GM11168 (cell line): Measurements from ENCODE around the gene BRCA1.
"Not testable (repeated sequence)": the region's sequence is repeated elsewhere in the genome, so short reads cannot be mapped to it uniquely, and the experiment has no call there.

Experiments
- in situ Hi-C: fragments of 300-500 bp; cut with MboI; formaldehyde crosslinking; loops from one replicate; pipeline ENCODE4 v1.12.0; 2022; ENCODE audit warnings: low sequenced_read_pairs; ENCODE audit not compliant: unreplicated experiment

The BRCA1 gene

GRCh38 chr17:43070872-43071271 is 54.3 kb downstream of the BRCA1 start:
- in situ Hi-C loops = no loop called here

- in situ Hi-C loops = no loop called here
Observed at GRCh38 chr17:43070257-43070656, 54.9 kb downstream of the BRCA1 start.

GRCh38 chr17:43069368-43069898 is 55.7 kb downstream of the BRCA1 start:
- in situ Hi-C loops = no loop called here

GRCh38 chr17:43068570-43069367 is 56.4 kb downstream of the BRCA1 start:
- in situ Hi-C loops = no loop called here

- in situ Hi-C loops = no loop called here
Observed at GRCh38 chr17:43062984-43063638, 62.1 kb downstream of the BRCA1 start.

- in situ Hi-C loops = no loop called here
Observed at GRCh38 chr17:43056051-43056450, 69.1 kb downstream of the BRCA1 start.

GRCh38 chr17:43053008-43053407 is 72.2 kb downstream of the BRCA1 start:
- in situ Hi-C loops = not testable (repeated sequence)

GRCh38 chr17:43051969-43052368 is 73.2 kb downstream of the BRCA1 start:
- in situ Hi-C loops = no loop called here

GRCh38 chr17:43044024-43044423 is 81.1 kb downstream of the BRCA1 start:
- in situ Hi-C loops = no loop called here

GRCh38 chr17:43043307-43043706 is 81.9 kb downstream of the BRCA1 start:
- in situ Hi-C loops = no loop called here

GRCh38 chr17:43042025-43042628 is 83.0 kb downstream of the BRCA1 start:
- in situ Hi-C loops = no loop called here

- in situ Hi-C loops = no loop called here
Observed at GRCh38 chr17:43040655-43041054, 84.5 kb downstream of the BRCA1 start.

GRCh38 chr17:43039646-43040045 is 85.5 kb downstream of the BRCA1 start:
- in situ Hi-C loops = no loop called here

- in situ Hi-C loops = no loop called here
Observed at GRCh38 chr17:43034894-43035293, 90.3 kb downstream of the BRCA1 start.

- in situ Hi-C loops = no loop called here
Observed at GRCh38 chr17:43033948-43034881, 90.9 kb downstream of the BRCA1 start.

GRCh38 chr17:43031666-43032065 is 93.5 kb downstream of the BRCA1 start:
- in situ Hi-C loops = no loop called here

GRCh38 chr17:43030137-43030767 is 94.9 kb downstream of the BRCA1 start:
- in situ Hi-C loops = no loop called here

GRCh38 chr17:43028221-43028861 is 96.8 kb downstream of the BRCA1 start:
- in situ Hi-C loops = no loop called here
